ENCODE results near the gene CXorf49.
"Not testable (repeated sequence)": the region's sequence is repeated elsewhere in the genome, so short reads cannot be mapped to it uniquely, and the experiment has no call there.

DNA sequence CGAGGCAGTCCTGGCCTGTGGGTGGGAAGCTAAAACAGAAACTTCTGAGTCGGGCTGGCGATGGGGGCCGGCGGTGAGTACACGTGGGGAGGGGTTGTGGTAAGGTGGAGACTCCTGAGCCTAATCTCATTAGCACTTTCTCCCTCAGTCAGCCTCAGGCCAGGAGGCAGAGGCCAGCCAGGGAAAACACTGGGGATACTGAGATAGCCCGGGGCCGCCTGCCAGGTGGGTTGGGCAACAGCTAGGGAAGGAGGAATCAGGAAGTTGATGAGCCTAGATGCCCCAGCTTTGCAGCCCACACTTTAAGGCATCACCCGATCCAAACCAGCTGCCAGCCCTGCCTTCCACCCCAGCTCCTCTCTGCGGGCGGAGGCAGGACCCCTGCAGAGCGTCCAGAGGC lies 1.8 kb downstream of the CXorf49 start:
- not testable (repeated sequence) for TF ChIP-seq SP1 (IDR thresholded peaks at IDR 0.05); FOXK2 (IDR thresholded peaks at IDR 0.05); ZNF384 (IDR thresholded peaks at IDR 0.05); TARDBP (IDR thresholded peaks at IDR 0.05); BHLHE40 (IDR thresholded peaks at IDR 0.05; ENCODE audit: borderline replicate concordance); FOXM1 (IDR thresholded peaks at IDR 0.05; ENCODE audit: borderline replicate concordance); ELF4 (IDR thresholded peaks at IDR 0.05); SUZ12 (IDR thresholded peaks at IDR 0.05); NFRKB (IDR thresholded peaks at IDR 0.05); PKNOX1 (IDR thresholded peaks at IDR 0.05)
